Mesenchymal stem cell (in vitro differentiated cells and primary cell): Measurements from ENCODE around the gene CRB2.

Source experiments
- DNase-seq: peaks from one replicate; pipeline ENCODE4 v3.0.0-alpha.2; 2013
- H2AFZ ChIP-seq: one replicate; pipeline ENCODE4 v1.6.1; 2013; ENCODE audit warnings: low read depth, mild to moderate bottlenecking, control low read depth, inconsistent platforms, low read length, moderate library complexity
- H2AK5ac ChIP-seq: 2 replicates; pipeline ENCODE4 v1.6.1; 2013; ENCODE audit warnings: low read length, moderate library complexity, mild to moderate bottlenecking, inconsistent platforms; ENCODE audit not compliant: severe bottlenecking
- H2BK120ac ChIP-seq: one replicate; pipeline ENCODE4 v1.6.1; 2013; ENCODE audit warnings: low read depth, mild to moderate bottlenecking, inconsistent platforms, low read length, moderate library complexity
- H2BK12ac ChIP-seq, 2 experiments: one replicate each; pipeline ENCODE4 v1.6.1; 2013; ENCODE audit warnings: inconsistent platforms in 2 of 2, low read length in 2 of 2, mild to moderate bottlenecking in 2 of 2, moderate library complexity in 2 of 2, control low read depth in 1 of 2
- H2BK15ac ChIP-seq: one replicate; pipeline ENCODE4 v1.6.1; 2013; ENCODE audit warnings: mild to moderate bottlenecking, low read depth, inconsistent platforms; ENCODE audit not compliant: poor library complexity, severe bottlenecking
- H2BK5ac ChIP-seq: 2 replicates; pipeline ENCODE4 v1.6.1; 2013; ENCODE audit warnings: low read depth, mild to moderate bottlenecking, low read length, control low read depth, inconsistent platforms; ENCODE audit not compliant: poor library complexity, severe bottlenecking
- H3K14ac ChIP-seq, 2 experiments: one replicate each; pipeline ENCODE4 v1.6.1; 2013; ENCODE audit warnings: inconsistent platforms in 2 of 2, low read length in 2 of 2, control low read depth in 1 of 2, mild to moderate bottlenecking in 1 of 2, moderate library complexity in 1 of 2
- H3K18ac ChIP-seq, 2 experiments: one replicate each; pipeline ENCODE4 v1.6.1; 2013; ENCODE audit warnings: inconsistent platforms in 2 of 2, low read length in 2 of 2, control low read depth in 1 of 2, low read depth in 1 of 2, mild to moderate bottlenecking in 1 of 2
- H3K23ac ChIP-seq, 2 experiments: one replicate each; pipeline ENCODE4 v1.6.1; 2013; ENCODE audit warnings: inconsistent platforms in 2 of 2, low read length in 2 of 2, mild to moderate bottlenecking in 2 of 2, moderate library complexity in 2 of 2, control low read depth in 1 of 2
- H3K27ac ChIP-seq: 2 replicates; pipeline ENCODE4 v1.5.1; 2013; ENCODE audit warnings: mild to moderate bottlenecking, moderate library complexity, low read length, control low read depth, inconsistent platforms; ENCODE audit not compliant: poor library complexity, severe bottlenecking
- H3K27me3 ChIP-seq, 2 experiments: 2 replicates each; pipeline versions ENCODE4 v1.6.1 to v1.7.0; 2013; ENCODE audit warnings: low read length in 2 of 2, mild to moderate bottlenecking in 2 of 2, moderate library complexity in 2 of 2, control low read depth in 1 of 2, inconsistent platforms in 1 of 2; ENCODE audit not compliant: control insufficient read depth in 1 of 2, insufficient read depth in 1 of 2
- H3K36me3 ChIP-seq, 2 experiments: 2 replicates each; pipeline versions ENCODE4 v1.6.1 to v1.7.0; 2013; ENCODE audit warnings: low read length in 2 of 2, control low read depth in 1 of 2, inconsistent platforms in 1 of 2, low read depth in 1 of 2, mild to moderate bottlenecking in 1 of 2; ENCODE audit not compliant: insufficient read depth in 2 of 2, control insufficient read depth in 1 of 2
- H3K4ac ChIP-seq, 2 experiments: one replicate each; pipeline ENCODE4 v1.6.1; 2013; ENCODE audit warnings: inconsistent platforms in 2 of 2, low read length in 2 of 2, mild to moderate bottlenecking in 2 of 2, moderate library complexity in 2 of 2, control low read depth in 1 of 2, low read depth in 1 of 2
- H3K4me1 ChIP-seq: 2 replicates; pipeline ENCODE4 v1.6.1; 2013; ENCODE audit warnings: low read depth, low read length, control low read depth; ENCODE audit not compliant: control insufficient read depth, insufficient read depth
- H3K4me2 ChIP-seq: 2 replicates; pipeline ENCODE4 v1.6.1; 2013; ENCODE audit warnings: low read length, mild to moderate bottlenecking, inconsistent platforms; ENCODE audit not compliant: poor library complexity, severe bottlenecking
- H3K4me3 ChIP-seq, 2 experiments: 2 replicates each; pipeline versions ENCODE4 v1.5.1 to v1.7.0; 2013; ENCODE audit warnings: low read length in 2 of 2, mild to moderate bottlenecking in 2 of 2, control low read depth in 1 of 2, low read depth in 1 of 2; ENCODE audit not compliant: insufficient read depth in 1 of 2
- H3K79me1 ChIP-seq: replicated peaks from 2 replicates; pipeline ENCODE4 v1.6.1; 2013; ENCODE audit warnings: mild to moderate bottlenecking, control low read depth, low read length, inconsistent platforms; ENCODE audit not compliant: poor library complexity, severe bottlenecking
- H3K9ac ChIP-seq: 2 replicates; pipeline ENCODE4 v1.7.0; 2013; ENCODE audit warnings: mild to moderate bottlenecking, low read length, moderate library complexity
- H3K9me3 ChIP-seq: 2 replicates; pipeline ENCODE4 v1.7.0; 2013; ENCODE audit warnings: mild to moderate bottlenecking, low read length; ENCODE audit not compliant: control insufficient read depth
- H4K8ac ChIP-seq: one replicate; pipeline ENCODE4 v1.6.1; 2013; ENCODE audit warnings: inconsistent platforms, mild to moderate bottlenecking, low read length, moderate library complexity
- H4K91ac ChIP-seq: one replicate; pipeline ENCODE4 v1.6.1; 2013; ENCODE audit warnings: mild to moderate bottlenecking, low read length, inconsistent platforms
- WGBS: methylation state at CpG from one replicate; pipeline ENCODE4 v1.1.7; 2013; ENCODE audit warnings: mixed read lengths; 5-methylcytosine and 5-hydroxymethylcytosine counted together

The CRB2 gene

GRCh38 chr9:123382653-123383511 lies 26.9 kb downstream of the CRB2 start:
- Histone ChIP-seq H3K9me3 (no peaks in the 10 kb centered on the region), H2BK15ac (no peak overlapping the region), H3K9ac (no peak overlapping the region), H3K4me1 (peaks cover 7% of the 10 kb centered on the region), H3K27ac (no peak overlapping the region), H3K27me3 (peaks cover 3 to 7% of the 10 kb centered on the region in 2 experiments), H3K79me1 (no peaks in the 10 kb centered on the region), H4K8ac (no peak overlapping the region), H2BK120ac (no peak overlapping the region), H3K23ac (no peak overlapping the region), H3K14ac (no peak overlapping the region), H3K36me3 (peaks cover 0 to 6% of the 10 kb centered on the region in 2 experiments), H3K4ac (no peak overlapping the region), H2AK5ac (no peak overlapping the region), H3K4me3 (no peak overlapping the region), H2BK5ac (no peak overlapping the region), H3K4me2 (no peak overlapping the region), H2AFZ (no peak overlapping the region), H2BK12ac (no peak overlapping the region), H4K91ac (no peak overlapping the region), H3K18ac (no peak overlapping the region)
- 89% methylated on average over 27 of the region's 27 CpGs for WGBS
- no peak for DNase-seq

DNA sequence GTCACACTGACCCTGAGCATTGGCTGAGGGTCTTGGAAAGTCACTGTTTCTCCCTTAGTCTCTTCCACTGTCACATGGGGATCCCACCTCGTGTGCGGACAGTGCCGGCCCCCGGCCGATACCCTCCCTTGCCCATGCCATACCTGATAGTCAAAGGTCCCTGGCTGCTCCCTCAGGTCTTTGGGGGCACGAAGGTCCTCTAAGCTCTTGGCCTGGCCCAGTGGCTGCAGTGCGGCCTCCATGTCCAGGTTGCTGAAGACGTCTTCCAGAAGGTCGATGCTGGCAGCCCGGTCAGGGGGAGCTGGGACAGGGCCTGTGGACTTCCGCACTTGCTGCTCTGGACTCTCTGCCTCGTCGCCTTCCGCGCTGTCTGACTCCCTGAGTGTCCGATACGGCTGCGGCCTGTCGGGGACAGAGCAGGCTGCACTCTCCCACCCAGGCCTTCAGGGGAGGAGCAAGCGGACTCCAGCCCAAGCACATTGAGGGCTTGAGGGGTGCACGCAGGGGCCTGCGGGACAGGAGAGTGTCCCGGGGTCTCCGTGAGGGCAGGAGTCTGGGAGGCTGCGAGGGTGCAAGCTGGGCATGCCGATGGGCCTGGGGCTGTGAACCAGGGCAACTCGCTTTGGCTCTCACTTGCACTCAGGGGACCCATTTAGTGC lies 27.6 kb downstream of the CRB2 start:
- Histone ChIP-seq H3K4me2 (no peak overlapping the region), H4K91ac (no peak overlapping the region), H2BK120ac (no peak overlapping the region), H3K9ac (no peak overlapping the region), H2AK5ac (no peak overlapping the region), H2AFZ (no peak overlapping the region), H3K9me3 (no peaks in the 10 kb centered on the region), H3K4me1 (peaks cover 2% of the 10 kb centered on the region), H3K36me3 (peaks cover 0 to 6% of the 10 kb centered on the region in 2 experiments), H3K14ac (no peak overlapping the region), H3K27me3 (peaks cover 0 to 5% of the 10 kb centered on the region in 2 experiments), H3K18ac (no peak overlapping the region), H2BK5ac (no peak overlapping the region), H2BK15ac (no peak overlapping the region), H3K4me3 (no peak overlapping the region), H2BK12ac (no peak overlapping the region), H3K4ac (no peak overlapping the region), H3K23ac (no peak overlapping the region), H3K27ac (no peak overlapping the region), H3K79me1 (no peaks in the 10 kb centered on the region), H4K8ac (no peak overlapping the region)
- DNase-seq, result no peak
- WGBS, result 86% methylated on average over 27 of the region's 27 CpGs

GRCh38 chr9:123387686-123388085 lies 31.7 kb downstream of the CRB2 start:
- Histone ChIP-seq H3K4me3 (no peak overlapping the region), H2BK5ac (no peak overlapping the region), H4K8ac (no peak overlapping the region), H3K4me1 (no peaks in the 10 kb centered on the region), H3K36me3 (peaks cover 0 to 6% of the 10 kb centered on the region in 2 experiments), H2BK15ac (no peak overlapping the region), H3K27me3 (peaks cover 8 to 30% of the 10 kb centered on the region in 2 experiments), H2AK5ac (no peak overlapping the region), H3K27ac (no peak overlapping the region), H3K18ac (no peak overlapping the region), H3K9me3 (no peaks in the 10 kb centered on the region), H2BK12ac (no peak overlapping the region), H3K9ac (no peak overlapping the region), H2BK120ac (no peak overlapping the region), H3K14ac (no peak overlapping the region), H2AFZ (no peak overlapping the region), H3K4ac (no peak overlapping the region), H3K4me2 (no peak overlapping the region), H3K23ac (no peak overlapping the region), H3K79me1 (no peaks in the 10 kb centered on the region), H4K91ac (no peak overlapping the region)
- WGBS, result 83% methylated on average over 14 of the region's 14 CpGs
- no peak for DNase-seq

GRCh38 chr9:123389070-123389469 lies 33.1 kb downstream of the CRB2 start:
- DNase-seq, result no peak
- Histone ChIP-seq H3K9me3 (no peaks in the 10 kb centered on the region), H3K4me2 (no peak overlapping the region), H3K9ac (no peak overlapping the region), H3K4me1 (peaks cover under 1% of the 10 kb centered on the region), H3K27ac (no peak overlapping the region), H2BK5ac (no peak overlapping the region), H2BK120ac (no peak overlapping the region), H3K4me3 (no peak overlapping the region), H3K4ac (no peak overlapping the region), H2AFZ (no peak overlapping the region), H3K36me3 (no peaks in the 10 kb centered on the region), H2AK5ac (no peak overlapping the region), H3K18ac (no peak overlapping the region), H3K27me3 (peaks cover 8 to 30% of the 10 kb centered on the region in 2 experiments), H2BK15ac (no peak overlapping the region), H3K79me1 (no peaks in the 10 kb centered on the region), H3K23ac (no peak overlapping the region), H4K91ac (no peak overlapping the region), H2BK12ac (no peak overlapping the region), H3K14ac (no peak overlapping the region), H4K8ac (no peak overlapping the region)
- WGBS, result 91% methylated on average over 10 of the region's 10 CpGs
